Measurements from ENCODE around the gene PLGRKT.
"Not testable (repeated sequence)": the region's sequence is repeated elsewhere in the genome, so short reads cannot be mapped to it uniquely, and the experiment has no call there.

Gene PLGRKT

DNA sequence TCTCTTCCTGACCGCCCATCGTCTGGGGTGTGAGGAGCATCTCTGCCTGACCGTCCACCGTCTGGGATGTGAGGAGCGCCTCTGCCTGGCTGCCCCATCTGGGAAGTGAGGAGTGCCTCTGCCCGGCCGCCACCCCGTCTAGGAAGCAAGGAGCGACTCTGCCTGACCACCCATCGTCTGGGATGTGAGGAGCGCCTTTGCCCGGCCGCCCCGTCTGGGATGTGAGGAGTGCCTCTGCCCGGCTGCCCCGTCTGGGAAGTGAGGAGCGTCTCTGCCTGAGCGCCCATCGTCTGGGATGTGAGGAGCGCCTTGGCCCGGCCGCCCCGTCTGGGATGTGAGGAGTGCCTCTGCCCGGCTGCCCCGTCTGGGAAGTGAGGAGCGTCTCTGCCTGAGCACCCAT lies 4.4 kb downstream of the PLGRKT start:
- not testable (repeated sequence) for H3K9me3 ChIP-seq (ENCODE audit: control insufficient read depth, low read length); H3K36me3 ChIP-seq (ENCODE audit: control insufficient read depth, insufficient read depth, low read length); H3K4me3 ChIP-seq (ENCODE audit: low read depth, low read length); H3K27me3 ChIP-seq (ENCODE audit: control insufficient read depth, insufficient read depth, low read length); H3K79me2 ChIP-seq; H3K4me1 ChIP-seq; H3K4me2 ChIP-seq (ENCODE audit: low read length); H3K9ac ChIP-seq; H3K27ac ChIP-seq; H2AFZ ChIP-seq

DNA sequence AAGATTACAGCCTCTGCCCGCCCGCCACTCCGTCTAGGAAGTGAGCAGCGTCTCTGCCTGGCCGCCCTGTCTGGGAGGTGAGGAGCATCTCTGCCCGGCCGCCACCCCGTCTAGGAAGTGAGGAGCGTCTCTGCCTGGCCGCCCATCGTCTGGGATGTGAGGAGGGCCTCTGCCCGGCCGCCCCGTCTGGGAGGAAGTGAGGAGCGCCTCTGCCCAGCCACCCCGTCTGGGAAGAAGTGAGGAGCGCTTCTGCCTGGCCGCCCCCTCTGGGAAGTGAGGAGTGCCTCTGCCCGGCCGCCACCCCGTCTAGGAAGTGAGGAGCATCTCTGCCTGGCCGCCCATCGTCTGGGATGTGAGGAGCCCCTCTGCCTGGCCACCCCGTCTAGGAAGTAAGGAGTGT lies 4.8 kb downstream of the PLGRKT start:
- not testable (repeated sequence) for H3K27ac ChIP-seq; H3K27me3 ChIP-seq (ENCODE audit: control insufficient read depth, insufficient read depth, low read length); H2AFZ ChIP-seq; H3K4me3 ChIP-seq (ENCODE audit: low read depth, low read length); H3K36me3 ChIP-seq (ENCODE audit: control insufficient read depth, insufficient read depth, low read length); H3K9ac ChIP-seq; H3K4me1 ChIP-seq; H3K9me3 ChIP-seq (ENCODE audit: control insufficient read depth, low read length); H3K4me2 ChIP-seq (ENCODE audit: low read length); H3K79me2 ChIP-seq

DNA sequence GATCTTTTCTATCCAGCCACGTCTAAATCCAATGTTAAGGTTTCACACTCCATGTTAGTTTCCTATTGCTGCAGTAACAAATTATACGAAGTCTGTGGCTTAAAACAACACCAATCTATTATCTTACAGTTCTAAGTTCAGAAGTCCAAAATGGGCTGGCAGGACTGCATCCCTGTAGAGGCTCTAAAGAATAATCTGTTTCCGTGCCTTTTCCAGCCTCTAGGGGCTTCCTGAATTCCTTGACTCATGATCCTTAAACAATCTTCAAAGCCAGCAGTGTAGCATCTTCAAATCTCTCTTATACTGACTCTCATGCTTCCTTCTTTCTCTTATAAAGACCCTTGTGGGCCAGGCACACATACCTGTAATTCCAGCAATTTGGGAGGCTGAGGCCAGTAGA lies 6.8 kb downstream of the PLGRKT start:
- H3K79me2 ChIP-seq: no peaks in the 10 kb centered on the region
- H3K4me1 ChIP-seq: no peaks in the 10 kb centered on the region
- H3K9ac ChIP-seq: no peak overlapping the region
- no peaks in the 10 kb centered on the region for H3K36me3 ChIP-seq (ENCODE audit: control insufficient read depth, insufficient read depth, low read length)
- no peak overlapping the region for H3K4me2 ChIP-seq (ENCODE audit: low read length)
- no peaks in the 10 kb centered on the region for H3K27me3 ChIP-seq (ENCODE audit: control insufficient read depth, insufficient read depth, low read length)
- no peaks in the 10 kb centered on the region for H3K9me3 ChIP-seq (ENCODE audit: control insufficient read depth, low read length)
- H3K4me3 ChIP-seq (ENCODE audit: low read depth, low read length): no peak overlapping the region
- no peak overlapping the region for H3K27ac ChIP-seq
- no peak overlapping the region for H2AFZ ChIP-seq
- TF ChIP-seq, protein P1, sequence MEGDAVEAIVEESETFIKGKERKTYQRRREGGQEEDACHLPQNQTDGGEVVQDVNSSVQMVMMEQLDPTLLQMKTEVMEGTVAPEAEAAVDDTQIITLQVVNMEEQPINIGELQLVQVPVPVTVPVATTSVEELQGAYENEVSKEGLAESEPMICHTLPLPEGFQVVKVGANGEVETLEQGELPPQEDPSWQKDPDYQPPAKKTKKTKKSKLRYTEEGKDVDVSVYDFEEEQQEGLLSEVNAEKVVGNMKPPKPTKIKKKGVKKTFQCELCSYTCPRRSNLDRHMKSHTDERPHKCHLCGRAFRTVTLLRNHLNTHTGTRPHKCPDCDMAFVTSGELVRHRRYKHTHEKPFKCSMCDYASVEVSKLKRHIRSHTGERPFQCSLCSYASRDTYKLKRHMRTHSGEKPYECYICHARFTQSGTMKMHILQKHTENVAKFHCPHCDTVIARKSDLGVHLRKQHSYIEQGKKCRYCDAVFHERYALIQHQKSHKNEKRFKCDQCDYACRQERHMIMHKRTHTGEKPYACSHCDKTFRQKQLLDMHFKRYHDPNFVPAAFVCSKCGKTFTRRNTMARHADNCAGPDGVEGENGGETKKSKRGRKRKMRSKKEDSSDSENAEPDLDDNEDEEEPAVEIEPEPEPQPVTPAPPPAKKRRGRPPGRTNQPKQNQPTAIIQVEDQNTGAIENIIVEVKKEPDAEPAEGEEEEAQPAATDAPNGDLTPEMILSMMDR (IDR thresholded peaks at IDR 0.05): no peak

DNA sequence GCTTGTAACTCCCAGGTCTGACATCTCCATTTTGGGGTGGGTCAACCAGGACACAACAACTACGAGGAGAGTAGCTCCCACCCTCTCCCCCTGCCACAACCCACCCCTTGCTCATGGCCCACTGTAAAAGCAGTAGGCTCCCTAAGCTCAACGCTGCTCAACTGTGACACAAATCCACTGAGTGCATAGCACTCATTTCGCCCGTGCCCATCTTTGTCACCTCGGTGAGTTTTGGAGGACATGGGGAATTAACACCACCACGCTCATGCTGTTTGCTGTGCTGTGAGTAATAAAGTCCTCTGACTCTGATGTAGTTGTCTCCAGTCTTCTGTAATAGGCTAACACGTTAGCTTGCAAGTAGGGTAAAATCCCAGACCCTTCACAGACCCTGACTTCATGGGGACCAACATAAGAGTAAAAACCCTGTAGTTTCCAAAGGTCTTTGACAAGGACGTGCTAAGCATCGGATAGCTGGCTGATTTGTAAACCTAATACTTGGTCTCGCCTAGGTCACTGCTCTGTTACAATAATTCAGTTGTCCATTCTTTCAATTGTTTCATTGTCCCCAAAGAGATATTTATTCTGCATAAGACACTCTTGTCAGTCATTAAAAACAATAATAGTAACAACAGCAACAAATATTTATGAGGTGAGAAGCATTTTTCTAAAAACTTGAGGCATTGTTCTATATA lies 7.7 kb downstream of the PLGRKT start:
- H3K4me1 ChIP-seq: no peaks in the 10 kb centered on the region
- no peaks in the 10 kb centered on the region for H3K9me3 ChIP-seq (ENCODE audit: control insufficient read depth, low read length)
- no peaks in the 10 kb centered on the region for H3K36me3 ChIP-seq (ENCODE audit: control insufficient read depth, insufficient read depth, low read length)
- no peak overlapping the region for H3K4me2 ChIP-seq (ENCODE audit: low read length)
- H3K27me3 ChIP-seq (ENCODE audit: control insufficient read depth, insufficient read depth, low read length): no peaks in the 10 kb centered on the region
- no peak overlapping the region for H3K27ac ChIP-seq
- H3K79me2 ChIP-seq: no peaks in the 10 kb centered on the region
- no peak overlapping the region for H2AFZ ChIP-seq
- TF ChIP-seq, protein P1 (IDR thresholded peaks at IDR 0.05): no peak
- H3K9ac ChIP-seq: no peak overlapping the region
- no peak overlapping the region for H3K4me3 ChIP-seq (ENCODE audit: low read depth, low read length)

DNA sequence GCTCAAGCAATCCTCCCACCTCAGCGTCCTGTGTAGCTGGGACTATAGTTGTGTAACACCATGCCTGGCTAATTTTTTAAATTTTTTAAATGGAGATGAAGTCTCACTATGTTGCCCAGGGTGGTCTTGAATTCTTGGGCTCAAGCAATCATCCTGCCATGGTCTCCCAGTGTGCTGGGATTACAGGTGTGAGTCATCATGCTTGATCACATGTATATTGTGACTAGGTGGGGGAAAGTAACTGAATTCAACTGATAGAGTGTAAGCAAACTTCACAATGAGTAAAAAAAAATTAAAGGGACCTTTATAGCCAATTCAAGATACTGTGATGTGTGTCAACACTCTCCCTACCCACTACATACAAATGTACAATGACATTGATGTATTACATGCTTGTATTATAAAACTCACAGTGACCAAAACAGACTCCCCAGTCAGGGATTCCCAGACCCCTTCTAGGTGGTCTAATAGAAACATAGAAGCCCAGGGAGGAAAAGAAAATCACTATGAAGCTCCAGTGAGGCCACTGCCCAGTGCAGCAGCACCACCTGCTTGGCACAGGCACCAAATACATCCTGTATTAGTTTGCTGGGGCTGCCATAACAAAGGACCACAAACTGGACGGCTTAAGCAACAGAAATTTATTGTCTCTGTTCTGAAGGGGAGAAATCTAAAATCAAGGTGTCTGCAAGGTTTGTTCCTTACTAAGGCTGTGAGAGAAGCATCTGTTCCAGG lies 8.8 kb downstream of the PLGRKT start:
- Histone ChIP-seq H3K9me3 (ENCODE audit: control insufficient read depth, low read length) (no peaks in the 10 kb centered on the region), H3K79me2 (no peaks in the 10 kb centered on the region), H3K9ac (no peak overlapping the region), H3K36me3 (ENCODE audit: control insufficient read depth, insufficient read depth, low read length) (no peaks in the 10 kb centered on the region), H3K4me3 (ENCODE audit: low read depth, low read length) (no peak overlapping the region), H3K27me3 (ENCODE audit: control insufficient read depth, insufficient read depth, low read length) (no peaks in the 10 kb centered on the region), H3K4me2 (ENCODE audit: low read length) (no peak overlapping the region), H3K4me1 (no peaks in the 10 kb centered on the region), H2AFZ (no peak overlapping the region), H3K27ac (no peak overlapping the region)
- TF ChIP-seq, protein P1 (IDR thresholded peaks at IDR 0.05): no peak

All from parathyroid adenoma (tissue), 2 donors.